HG03159 (cell line): Measurements from ENCODE around the gene SOD3.

Experiments
- ATAC-seq: cut with Tn5 transposase; IDR thresholded peaks from one replicate; pipeline ENCODE4 v1.9.1; 2021; ENCODE audit warnings: mild to moderate bottlenecking, moderate library complexity; ENCODE audit not compliant: unreplicated experiment

The SOD3 gene

GRCh38 chr4:24801136-24801855 lies 5.9 kb downstream of the SOD3 start:
- ATAC-seq = no peak

GRCh38 chr4:24802648-24803047 lies 7.3 kb downstream of the SOD3 start:
- no peak for ATAC-seq

GRCh38 chr4:24805067-24805466 lies 9.7 kb downstream of the SOD3 start:
- no peak for ATAC-seq

- no peak for ATAC-seq
Measured at GRCh38 chr4:24805566-24805965, 10.2 kb downstream of the SOD3 start.

GRCh38 chr4:24806206-24806990 lies 11.0 kb downstream of the SOD3 start:
- no peak for ATAC-seq

GRCh38 chr4:24807611-24808010 lies 12.2 kb downstream of the SOD3 start:
- ATAC-seq = no peak

- ATAC-seq = no peak
Measured at GRCh38 chr4:24808261-24808660, 12.9 kb downstream of the SOD3 start.

GRCh38 chr4:24808955-24809354 lies 13.6 kb downstream of the SOD3 start:
- ATAC-seq = no peak

- no peak for ATAC-seq
Measured at GRCh38 chr4:24809376-24809775, 14.0 kb downstream of the SOD3 start.

- no peak for ATAC-seq
Measured at GRCh38 chr4:24809815-24810405, 14.5 kb downstream of the SOD3 start.

- ATAC-seq = no peak
Measured at GRCh38 chr4:24810871-24811631, 15.7 kb downstream of the SOD3 start.

- ATAC-seq = no peak
Measured at GRCh38 chr4:24813732-24814131, 18.4 kb downstream of the SOD3 start.

- ATAC-seq = no peak
Measured at GRCh38 chr4:24816797-24817196, 21.4 kb downstream of the SOD3 start.

- no peak for ATAC-seq
Measured at GRCh38 chr4:24820541-24820940, 25.2 kb downstream of the SOD3 start.

- ATAC-seq = no peak
Measured at GRCh38 chr4:24824720-24825119, 29.3 kb downstream of the SOD3 start.

- ATAC-seq = no peak
Measured at GRCh38 chr4:24831637-24832036, 36.3 kb downstream of the SOD3 start.

- no peak for ATAC-seq
Measured at GRCh38 chr4:24835696-24836095, 40.3 kb downstream of the SOD3 start.

- ATAC-seq = no peak
Measured at GRCh38 chr4:24836661-24837242, 41.4 kb downstream of the SOD3 start.

- no peak for ATAC-seq
Measured at GRCh38 chr4:24837336-24837735, 42.0 kb downstream of the SOD3 start.

GRCh38 chr4:24837781-24838180 lies 42.4 kb downstream of the SOD3 start:
- ATAC-seq = no peak

GRCh38 chr4:24840362-24840761 lies 45.0 kb downstream of the SOD3 start:
- no peak for ATAC-seq
